ENCODE data around the gene CCDC43. TPM values are rescaled to one million over a fixed set of nuclear protein-coding genes. Genes with fewer than 3 reads are reported as not detected.

Gene CCDC43
- total and polyA plus RNA-seq, 2 of the 8 experiments (the other 6 are each of a cell fraction or from before 2014, with no cell fraction given), result 4.9 to 38.1 TPM

- TF ChIP-seq TBP (IDR thresholded peaks at IDR 0.05; ENCODE audit: low read depth, low read length), result no peak
- TF ChIP-seq JUND (IDR thresholded peaks at IDR 0.05; ENCODE audit: low read length), result no peak
- TF ChIP-seq KDM1A (IDR thresholded peaks at IDR 0.05; ENCODE audit: borderline replicate concordance, low read length), result no peak
- TF ChIP-seq NANOG (IDR thresholded peaks at IDR 0.05; ENCODE audit: insufficient read depth, low read depth, low read length, poor library complexity, severe bottlenecking), result no peak
These were observed 61.9 kb downstream of the CCDC43 start (continued) for GRCh38 chr17:44627513-44628242.

Small RNAs within 50 kb of the gene (small RNA-seq; reads per million reads assigned to genes)
- not detected for gene RN7SL819P (ENCODE audit: insufficient read depth)
- gene SMCO4P1 (ENCODE audit: insufficient read depth), result not detected

Other genes starting within 250 kb of the CCDC43 start
- 51.5 and 58.1 TPM in 2 replicates for gene GPATCH8, start 186.4 kb downstream of the CCDC43 start, total RNA-seq (2021; fragmentation: NEBNext Ultra II Directional; extraction: Animal tissue kit (Norgen Biotek cat#: 25700))
- 20.5 and 21.6 TPM in 2 replicates for gene GPATCH8, start 186.4 kb downstream of the CCDC43 start, polyA plus RNA-seq (2011; rRNA removed)
- 17.0 and 17.6 TPM in 2 replicates for gene FZD2, start 132.3 kb downstream of the CCDC43 start, total RNA-seq (2021; fragmentation: NEBNext Ultra II Directional; extraction: Animal tissue kit (Norgen Biotek cat#: 25700))
- 86.7 and 93.6 TPM in 2 replicates for gene FZD2, start 132.3 kb downstream of the CCDC43 start, polyA plus RNA-seq (2011; rRNA removed)
- gene MEIOC, start 33.3 kb downstream of the CCDC43 start, total RNA-seq (2021; fragmentation: NEBNext Ultra II Directional; extraction: Animal tissue kit (Norgen Biotek cat#: 25700)), result 3.6 and 4.8 TPM in 2 replicates
- gene MEIOC, start 33.3 kb downstream of the CCDC43 start, polyA plus RNA-seq (2011; rRNA removed), result 3.0 and 4.2 TPM in 2 replicates
- gene DBF4B, start 18.9 kb upstream of the CCDC43 start, total RNA-seq (2021; fragmentation: NEBNext Ultra II Directional; extraction: Animal tissue kit (Norgen Biotek cat#: 25700)), result 26.9 and 29.1 TPM in 2 replicates
- 20.2 and 27.6 TPM in 2 replicates for gene DBF4B, start 18.9 kb upstream of the CCDC43 start, polyA plus RNA-seq (2011; rRNA removed)
- gene ADAM11, start 69.2 kb upstream of the CCDC43 start, total RNA-seq (2021; fragmentation: NEBNext Ultra II Directional; extraction: Animal tissue kit (Norgen Biotek cat#: 25700)), result 2.8 and 2.9 TPM in 2 replicates
- gene ADAM11, start 69.2 kb upstream of the CCDC43 start, polyA plus RNA-seq (2011; rRNA removed), result 2.3 and 2.7 TPM in 2 replicates
- 154 and 156 TPM in 2 replicates for gene GJC1, start 140.5 kb upstream of the CCDC43 start, total RNA-seq (2021; fragmentation: NEBNext Ultra II Directional; extraction: Animal tissue kit (Norgen Biotek cat#: 25700))
- gene GJC1, start 140.5 kb upstream of the CCDC43 start, polyA plus RNA-seq (2011; rRNA removed), result 22.1 and 29.1 TPM in 2 replicates
- not detected in 2 replicates for gene HIGD1B, start 158.1 kb upstream of the CCDC43 start, total RNA-seq (2021; fragmentation: NEBNext Ultra II Directional; extraction: Animal tissue kit (Norgen Biotek cat#: 25700))
- not detected in 2 replicates for gene HIGD1B, start 158.1 kb upstream of the CCDC43 start, polyA plus RNA-seq (2011; rRNA removed)
- gene EFTUD2, start 209.7 kb upstream of the CCDC43 start, total RNA-seq (2021; fragmentation: NEBNext Ultra II Directional; extraction: Animal tissue kit (Norgen Biotek cat#: 25700)), result 174 and 195 TPM in 2 replicates
- 118 and 127 TPM in 2 replicates for gene EFTUD2, start 209.7 kb upstream of the CCDC43 start, polyA plus RNA-seq (2011; rRNA removed)
- gene GFAP, start 225.7 kb upstream of the CCDC43 start, total RNA-seq (2021; fragmentation: NEBNext Ultra II Directional; extraction: Animal tissue kit (Norgen Biotek cat#: 25700)), result 1.3 and 1.6 TPM in 2 replicates
- gene GFAP, start 225.7 kb upstream of the CCDC43 start, polyA plus RNA-seq (2011; rRNA removed), result 1.5 and 2.4 TPM in 2 replicates